ENCODE data around the gene LILRA2.
"Not testable (repeated sequence)": the region's sequence is repeated elsewhere in the genome, so short reads cannot be mapped to it uniquely, and the experiment has no call there.

The LILRA2 gene

GRCh38 chr19:54573330-54573872 is at the start of gene LILRA2:
TSS of gene LILRA2 (plus strand) at chr19:54573790. CDS start at chr19:54573879, 89 bp downstream.
- no peak for FAIRE-seq

GRCh38 chr19:54525636-54526035 is 48.0 kb upstream of the LILRA2 start:
- FAIRE-seq: no peak

DNA sequence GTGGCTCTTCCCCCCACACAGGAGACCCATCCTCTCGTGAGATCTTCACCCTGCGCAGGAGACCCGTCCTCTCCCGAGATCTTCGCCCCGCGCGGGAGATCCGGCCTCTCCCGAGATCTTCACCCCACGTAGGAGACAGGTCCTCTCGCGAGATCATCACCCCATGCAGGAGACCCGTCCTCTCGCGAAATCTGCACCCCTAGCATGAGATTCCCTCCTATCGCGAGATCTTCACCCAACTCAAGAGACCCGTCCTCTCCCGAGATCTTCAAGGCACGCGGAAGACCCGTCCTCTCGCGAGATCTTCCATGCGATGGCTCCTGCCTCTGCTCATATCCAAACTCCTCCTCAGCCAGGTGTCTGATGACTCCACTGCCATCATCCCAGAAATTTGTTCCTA is 46.6 kb upstream of the LILRA2 start:
- FAIRE-seq: no peak

GRCh38 chr19:54530866-54531265 is 42.7 kb upstream of the LILRA2 start:
- FAIRE-seq: no peak

- FAIRE-seq: no peak
Measured at GRCh38 chr19:54532528-54532927, 41.1 kb upstream of the LILRA2 start.

GRCh38 chr19:54533476-54533875 is 40.1 kb upstream of the LILRA2 start:
- FAIRE-seq: no peak

- FAIRE-seq: no peak
Measured at GRCh38 chr19:54534156-54534555, 39.4 kb upstream of the LILRA2 start.

DNA sequence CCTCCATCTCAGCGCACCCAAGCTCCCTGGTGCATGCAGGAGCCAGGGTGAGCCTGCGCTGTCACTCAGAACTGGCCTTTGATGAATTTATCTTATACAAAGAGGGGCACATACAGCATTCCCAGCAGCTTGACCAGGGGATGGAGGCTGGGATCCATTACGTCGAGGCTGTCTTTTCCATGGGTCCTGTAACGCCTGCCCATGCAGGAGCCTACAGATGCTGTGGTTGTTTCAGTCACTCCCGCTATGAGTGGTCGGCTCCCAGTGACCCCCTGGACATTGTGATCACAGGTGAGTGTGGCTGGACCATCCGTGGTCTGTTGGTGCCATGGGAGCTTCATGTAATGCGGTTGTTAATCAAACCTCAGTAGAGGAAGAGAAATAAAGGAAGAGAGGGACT is 38.0 kb upstream of the LILRA2 start:
- FAIRE-seq: no peak

DNA sequence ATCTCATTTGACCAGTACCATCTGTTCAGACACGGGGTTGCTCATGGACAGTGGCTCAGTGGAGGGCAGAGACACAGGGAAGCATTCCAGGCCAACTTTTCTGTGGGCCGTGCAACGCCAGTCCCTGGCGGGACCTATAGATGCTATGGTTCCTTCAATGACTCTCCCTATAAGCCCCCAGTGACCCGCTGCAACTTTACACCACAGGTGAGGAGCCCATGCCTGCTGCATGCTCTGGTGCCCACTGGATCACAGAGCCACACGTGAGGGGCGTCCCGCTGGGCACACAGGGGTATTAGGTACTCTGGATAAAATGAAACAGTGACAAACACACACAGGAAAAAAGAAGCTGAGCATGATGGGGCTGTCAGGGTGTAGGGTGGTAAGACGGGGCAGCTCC is 36.6 kb upstream of the LILRA2 start:
- no peak for FAIRE-seq

- no peak for FAIRE-seq
Measured at GRCh38 chr19:54541712-54542111, 31.9 kb upstream of the LILRA2 start.

- no peak for FAIRE-seq
Measured at GRCh38 chr19:54548806-54549205, 24.8 kb upstream of the LILRA2 start.

- no peak for FAIRE-seq
Measured at GRCh38 chr19:54549224-54549623, 24.4 kb upstream of the LILRA2 start.

DNA sequence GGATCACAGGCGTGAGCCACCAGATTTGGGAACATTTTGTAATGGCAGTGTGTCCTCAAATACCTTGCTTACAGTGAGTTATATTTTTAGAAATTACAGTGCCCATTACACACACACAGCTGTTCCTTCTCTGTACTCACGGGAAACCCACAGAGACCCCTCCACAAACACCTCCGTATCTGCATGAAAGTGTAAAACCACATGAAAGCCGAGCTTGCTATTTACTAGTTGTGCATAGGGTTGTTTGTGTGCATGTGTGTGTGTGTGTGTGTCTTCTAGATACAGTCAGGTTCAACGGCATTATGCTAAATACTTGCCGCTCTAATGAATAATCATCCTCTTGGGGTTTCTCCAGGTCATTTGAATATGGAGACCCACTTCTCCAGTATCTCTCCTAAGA is 22.3 kb upstream of the LILRA2 start:
- FAIRE-seq: no peak

DNA sequence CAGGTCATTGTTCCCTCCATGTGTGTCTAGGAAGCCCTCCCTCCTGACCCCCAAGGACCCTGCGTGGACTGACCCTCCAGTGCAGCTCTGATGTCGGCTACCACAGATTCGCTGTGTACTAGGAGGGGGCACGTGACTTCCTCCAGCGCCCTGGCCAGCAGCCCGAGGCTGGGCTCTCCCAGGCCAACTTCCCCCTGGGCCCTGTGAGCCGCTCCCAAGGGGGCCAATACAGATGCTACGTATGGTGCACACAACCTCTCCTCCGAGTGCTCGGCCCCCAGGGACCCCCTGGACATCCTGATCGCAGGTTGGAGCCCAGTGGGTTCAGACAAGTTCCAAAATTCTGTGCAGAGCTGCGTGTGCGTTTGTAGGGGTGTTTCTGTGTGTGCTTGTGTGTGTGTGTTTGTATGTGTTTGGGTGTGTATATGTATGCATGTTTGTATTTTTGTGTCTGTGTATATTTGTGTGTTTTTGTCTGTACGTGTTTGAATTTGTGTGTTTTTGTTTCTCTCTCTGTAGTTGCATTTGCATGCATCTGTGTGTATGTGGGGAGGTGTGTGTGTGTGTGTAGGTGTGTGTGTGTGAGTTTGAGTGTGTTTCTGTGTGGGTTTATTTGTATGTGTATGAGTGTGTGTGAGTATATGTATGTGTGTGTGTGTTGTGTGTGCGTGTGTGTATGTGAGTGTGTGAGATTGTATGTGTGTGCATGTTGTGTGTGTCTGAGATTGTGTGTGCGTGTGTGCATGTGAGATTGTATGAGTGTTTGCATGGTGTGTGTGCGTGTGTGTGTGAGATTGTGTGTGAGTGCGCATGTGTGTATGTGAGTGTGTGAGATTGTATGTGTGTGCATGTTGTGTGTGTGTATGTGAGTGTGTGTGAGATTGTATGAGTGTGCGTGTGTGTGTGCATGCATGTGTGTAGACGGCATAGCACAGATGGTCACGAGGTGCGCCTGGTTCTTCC is 21.4 kb upstream of the LILRA2 start:
- FAIRE-seq: no peak

GRCh38 chr19:54552913-54553310 is 20.7 kb upstream of the LILRA2 start:
- no peak for FAIRE-seq

- FAIRE-seq: no peak
Measured at GRCh38 chr19:54554006-54554405, 19.6 kb upstream of the LILRA2 start.

DNA sequence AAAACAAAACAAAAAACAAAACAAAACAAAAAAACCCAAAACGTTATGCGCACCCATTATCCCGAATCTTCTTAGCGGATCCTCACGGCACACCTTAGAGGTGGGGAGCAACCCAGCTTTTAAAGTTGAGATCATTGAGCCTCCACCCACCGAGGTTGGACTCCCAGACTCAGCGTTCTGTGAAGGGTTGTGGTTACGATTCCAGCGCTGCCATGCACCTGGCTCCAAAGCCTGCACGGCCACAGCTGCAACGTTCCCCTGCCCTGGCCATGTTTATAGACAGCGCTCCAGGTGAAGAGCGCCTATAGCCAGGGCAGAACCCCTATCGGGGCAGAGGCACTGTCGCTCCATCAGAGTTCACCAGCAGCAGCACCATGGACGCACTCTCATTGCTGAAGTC is 18.7 kb upstream of the LILRA2 start:
- no peak for FAIRE-seq

- no peak for FAIRE-seq
Measured at GRCh38 chr19:54556194-54556593, 17.4 kb upstream of the LILRA2 start.

DNA sequence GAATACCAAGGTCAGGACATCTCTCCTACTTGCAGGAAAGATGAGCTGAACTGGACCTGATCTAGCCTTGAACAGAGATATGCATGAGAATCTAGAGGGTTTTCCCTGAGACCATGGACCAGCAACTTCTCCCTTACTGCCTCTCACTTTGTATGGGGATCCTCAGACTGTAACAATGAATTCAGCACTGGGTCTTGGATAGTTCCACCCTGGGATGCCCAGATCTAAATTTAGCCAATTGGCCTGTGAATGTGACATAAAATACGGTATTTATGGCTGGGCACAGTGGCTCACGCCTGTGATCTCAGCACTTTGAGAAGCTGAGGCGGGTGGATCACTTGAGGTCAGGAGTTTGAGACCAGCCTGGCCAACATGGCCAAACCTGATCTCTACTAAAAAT is 15.3 kb upstream of the LILRA2 start:
- FAIRE-seq: no peak

GRCh38 chr19:54560881-54561385 is 12.7 kb upstream of the LILRA2 start:
- no peak for FAIRE-seq

DNA sequence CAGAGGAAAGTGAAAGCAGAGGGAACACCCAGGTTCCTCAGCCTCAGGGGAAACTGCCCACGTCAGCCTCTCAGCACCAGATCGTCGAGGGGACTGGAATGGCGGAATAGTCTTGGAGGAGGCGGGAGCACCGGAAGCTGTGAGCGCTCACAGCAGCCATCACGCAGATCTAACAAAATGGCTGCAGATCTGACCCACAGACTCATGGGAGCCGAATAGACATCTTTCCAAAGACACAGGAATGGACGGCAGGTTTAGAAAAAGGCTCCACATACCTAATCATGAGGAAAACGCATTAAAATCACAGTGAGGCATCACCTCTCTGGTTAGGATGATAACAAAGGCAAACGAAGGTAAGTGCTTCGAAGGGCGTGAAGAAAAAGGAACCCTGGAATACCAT is 11.8 kb upstream of the LILRA2 start:
- no peak for FAIRE-seq

- FAIRE-seq: not testable (repeated sequence)
Measured at GRCh38 chr19:54563206-54563605, 10.4 kb upstream of the LILRA2 start.

DNA sequence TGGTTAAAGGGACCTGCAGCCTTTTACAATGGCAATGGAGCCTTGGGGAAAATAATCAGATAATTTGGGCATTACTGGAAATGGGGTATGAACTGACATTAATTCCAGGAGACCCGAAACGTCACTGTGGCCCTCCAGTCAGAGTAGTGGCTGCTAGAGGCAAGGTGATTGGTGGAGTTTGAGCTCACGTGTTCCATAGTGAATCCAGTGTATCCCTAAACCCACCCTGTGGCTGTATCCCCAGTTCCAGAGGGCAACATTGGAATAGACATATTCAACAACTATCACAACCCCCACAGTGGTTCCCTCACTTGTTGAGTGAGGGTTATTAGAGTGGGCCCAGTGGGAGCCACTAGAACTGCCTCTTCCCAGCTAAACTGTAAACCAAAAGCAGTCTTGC is 3.3 kb upstream of the LILRA2 start:
- no peak for FAIRE-seq

Data from A204.1 (cell line).